OCI-LY7 (cell line): Measurements from ENCODE around the gene TRMT10C.

Source experiments
- CTCF ChIP-seq: fragments of 200-600 bp; sonication (generic); conservative IDR thresholded peaks from 2 replicates; pipeline ENCODE4 v1.5.1; 2014; ENCODE audit warnings: mild to moderate bottlenecking, antibody characterized with exemption, low read length, moderate library complexity, mixed read lengths
- EZH2phosphoT487 ChIP-seq: fragments of 200-600 bp; sonication (generic); IDR thresholded peaks from 2 replicates; pipeline ENCODE4 v1.6.1; 2018; ENCODE audit warnings: low read depth, borderline replicate concordance, mild to moderate bottlenecking, mixed run types, antibody characterized with exemption, low read length, moderate library complexity, mixed read lengths

- TF ChIP-seq CTCF: no peak
- no peak for TF ChIP-seq EZH2phosphoT487
Measured at GRCh38 chr3:101615525-101615924, 53.9 kb downstream of the TRMT10C start.
